Pons (tissue), 1 donor: Measurements from ENCODE around the gene NAA35.
A peak's percentile ranks its signal among the peaks of the same experiment; 100 is the strongest.
"Not testable (repeated sequence)": the region's sequence is repeated elsewhere in the genome, so short reads cannot be mapped to it uniquely, and the experiment has no call there.

Source experiments
- DNase-seq: peaks from one replicate; pipeline ENCODE4 v3.0.0-alpha.2; 2016; ENCODE audit warnings: low spot score

Gene NAA35

DNA sequence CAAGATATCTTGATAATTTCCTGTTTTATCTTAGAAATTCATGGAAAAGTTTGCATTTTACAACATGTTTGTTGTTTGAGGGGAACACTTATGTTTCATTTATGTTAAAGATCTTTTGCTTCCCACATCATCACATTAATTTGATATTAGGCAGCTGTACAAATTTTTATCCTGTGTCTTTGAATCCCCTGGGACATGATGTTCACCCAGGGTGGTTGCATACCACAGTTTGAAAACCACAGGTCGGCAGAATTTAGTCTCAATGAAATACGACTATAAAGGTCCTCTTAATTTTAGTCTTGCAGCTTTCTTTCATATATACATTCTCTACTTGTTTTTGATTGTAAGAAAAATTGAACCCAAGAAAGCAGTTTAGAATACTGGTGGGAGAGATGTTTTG is 3.7 kb downstream of the NAA35 start:
- DNase-seq: no peak

DNA sequence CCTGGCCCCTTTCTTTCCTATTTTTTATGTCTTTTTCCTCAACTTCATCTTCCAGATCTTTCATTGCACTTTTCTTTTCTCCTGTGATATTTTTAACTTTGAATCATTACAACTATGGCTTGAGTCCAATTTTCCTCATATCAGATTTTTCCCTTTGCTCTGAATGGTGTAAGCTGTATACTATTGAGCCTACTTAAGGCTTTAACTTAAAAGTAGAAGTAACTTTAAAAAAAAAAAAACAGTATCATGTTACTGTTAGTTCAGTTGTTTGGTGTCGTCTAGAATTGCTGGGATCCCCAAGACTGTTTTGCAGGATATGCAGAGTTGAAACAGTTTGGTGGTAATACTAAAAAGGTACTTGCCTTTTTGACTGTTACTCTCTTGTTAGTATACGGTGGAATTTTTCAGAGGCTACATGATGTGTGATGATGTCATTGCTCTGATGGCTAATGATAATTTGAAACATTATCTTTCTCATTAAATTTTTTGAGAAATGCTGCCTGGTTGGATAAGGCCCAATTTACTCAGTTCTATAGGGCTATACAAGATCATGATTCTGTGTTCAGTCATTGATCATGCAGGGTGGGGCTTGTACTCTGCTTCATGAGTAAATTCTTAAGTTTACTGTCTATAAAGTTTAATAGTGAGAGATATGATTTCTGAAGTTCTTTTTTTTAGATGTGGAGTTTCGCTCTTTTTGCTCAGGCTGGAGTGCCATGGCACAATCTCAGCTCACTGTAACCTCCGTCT is 8.8 kb downstream of the NAA35 start:
- DNase-seq: no peak

DNA sequence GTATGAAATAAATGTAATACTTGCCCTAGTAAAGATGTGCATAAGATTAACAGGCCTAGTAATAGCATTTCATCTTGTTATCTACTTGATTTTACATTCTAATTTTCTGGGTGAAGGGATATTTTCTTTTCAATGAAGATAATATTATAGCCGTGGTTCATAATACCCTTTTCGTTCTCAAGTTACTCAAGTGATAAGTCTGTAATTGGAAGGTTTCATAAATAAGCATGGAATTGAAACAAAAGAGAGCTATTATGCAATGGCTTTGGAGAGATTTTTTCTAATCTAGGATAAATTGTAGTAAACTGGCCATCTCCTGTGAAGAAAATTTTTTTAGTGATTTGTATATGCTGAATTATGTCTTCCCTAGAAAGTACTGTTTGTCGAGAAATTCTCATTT is 19.0 kb downstream of the NAA35 start:
- no peak for DNase-seq

DNA sequence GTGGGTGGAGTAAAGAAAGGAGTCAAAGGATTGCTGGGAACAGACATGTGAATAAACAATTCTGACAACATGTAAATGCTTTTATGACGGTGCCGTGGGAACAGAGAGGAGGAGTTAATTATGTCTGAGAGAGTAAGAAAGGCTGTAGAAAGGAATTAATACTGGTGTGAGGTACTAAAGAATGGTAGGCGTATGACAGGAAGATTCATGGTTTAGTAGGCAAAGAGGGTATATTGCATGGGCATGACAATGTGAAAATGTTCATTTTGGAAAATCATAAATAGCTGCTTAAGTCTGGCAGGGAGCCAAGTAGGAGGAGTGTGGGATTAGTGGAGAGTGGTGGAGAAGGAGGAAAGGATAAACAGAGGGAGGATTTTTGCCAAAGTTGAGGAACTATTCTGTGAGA is 19.7 kb downstream of the NAA35 start:
- DNase-seq: no peak

DNA sequence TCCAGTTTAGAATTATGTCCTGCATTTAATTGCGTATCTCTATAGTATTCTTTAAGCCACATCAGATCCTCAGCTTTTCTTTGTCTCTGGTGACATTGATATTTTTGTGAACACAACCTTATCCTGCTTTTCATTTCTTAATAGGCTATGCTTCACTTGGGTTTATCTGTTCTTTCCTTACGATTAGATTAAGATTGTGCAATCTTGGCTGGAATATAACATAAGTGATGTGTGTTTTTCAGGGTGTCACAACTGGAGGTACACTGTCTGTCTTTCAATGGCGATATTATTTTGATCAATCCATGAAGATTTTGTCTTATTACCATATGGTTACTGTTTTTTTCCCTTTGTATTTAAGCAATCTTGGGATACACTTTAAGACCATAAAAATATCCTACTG is 23.6 kb downstream of the NAA35 start:
- DNase-seq: no peak

DNA sequence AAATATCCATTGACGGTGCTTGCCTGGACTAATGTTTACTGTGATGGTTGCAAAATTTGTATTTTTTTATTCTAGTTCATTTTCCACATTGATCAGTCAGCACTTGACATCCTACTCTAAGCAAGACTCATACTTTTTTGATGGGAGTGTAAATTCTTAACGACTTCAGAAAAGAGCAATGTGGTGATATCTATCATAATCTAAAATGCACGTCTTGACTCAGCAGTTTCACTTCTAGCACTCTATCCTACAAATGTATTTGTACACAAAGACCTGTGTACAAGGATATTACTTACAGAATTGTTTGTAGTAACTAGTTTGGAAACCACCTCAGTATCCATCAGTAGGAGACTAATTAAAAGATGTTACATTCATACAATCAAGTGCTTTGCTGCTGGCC is 24.0 kb downstream of the NAA35 start:
- no peak for DNase-seq

DNA sequence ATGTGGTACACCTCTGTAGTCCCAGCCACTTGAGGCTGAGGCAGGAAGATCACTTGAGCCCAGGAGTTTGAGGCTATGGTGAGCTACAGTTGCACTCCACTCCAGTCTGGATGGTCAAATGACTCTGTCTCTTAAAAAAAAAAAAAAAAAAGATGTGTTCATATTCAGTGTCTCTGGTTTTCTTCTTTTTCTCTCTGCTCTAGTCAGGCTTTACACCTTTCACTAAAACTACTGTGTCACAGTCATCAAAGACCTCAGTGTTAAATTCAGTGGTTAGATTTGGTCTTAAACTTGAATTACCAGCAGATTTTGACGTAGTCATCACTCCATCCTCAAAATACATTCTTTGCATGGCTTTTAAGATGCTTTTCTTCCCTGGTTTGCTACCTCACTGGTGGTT is 28.8 kb downstream of the NAA35 start:
- no peak for DNase-seq

DNA sequence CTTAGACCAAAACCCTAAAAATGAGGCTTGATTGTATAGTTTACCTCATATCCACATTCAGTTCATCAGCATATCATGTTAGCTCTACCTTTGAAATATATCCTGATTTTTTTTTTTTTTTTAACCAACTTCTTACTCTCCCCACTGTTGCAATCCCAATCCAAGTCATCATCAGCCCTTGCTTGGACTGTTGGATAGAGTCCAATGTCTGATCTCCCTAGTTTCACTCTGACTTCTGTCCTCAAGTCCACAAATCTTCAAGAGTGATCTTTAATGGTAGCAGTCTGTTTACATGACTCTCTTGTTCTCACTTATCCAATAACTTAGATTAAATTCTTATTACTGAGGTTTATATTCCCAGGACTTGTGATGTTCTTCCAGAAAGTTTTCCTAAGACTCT is 30.8 kb downstream of the NAA35 start:
- DNase-seq: no peak

DNA sequence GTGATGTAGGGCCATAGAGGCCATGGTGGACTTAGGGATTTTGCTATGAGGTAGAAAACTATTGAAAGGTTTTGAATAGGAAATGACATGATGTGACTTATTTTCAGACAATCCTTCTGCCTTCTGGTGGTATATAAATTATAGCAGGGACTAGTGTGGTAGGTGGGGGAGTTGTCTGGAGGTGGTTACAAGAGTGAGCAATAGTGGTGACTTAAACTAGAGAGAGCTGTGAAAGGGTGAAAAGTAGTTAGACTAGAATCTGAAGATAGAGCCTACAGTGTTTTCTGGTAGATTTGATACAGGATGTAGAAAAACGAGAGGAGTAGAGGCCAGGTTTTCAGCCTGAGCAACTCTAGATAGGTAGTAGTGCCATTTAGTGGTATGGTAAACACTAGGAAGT is 32.3 kb downstream of the NAA35 start:
- no peak for DNase-seq

DNA sequence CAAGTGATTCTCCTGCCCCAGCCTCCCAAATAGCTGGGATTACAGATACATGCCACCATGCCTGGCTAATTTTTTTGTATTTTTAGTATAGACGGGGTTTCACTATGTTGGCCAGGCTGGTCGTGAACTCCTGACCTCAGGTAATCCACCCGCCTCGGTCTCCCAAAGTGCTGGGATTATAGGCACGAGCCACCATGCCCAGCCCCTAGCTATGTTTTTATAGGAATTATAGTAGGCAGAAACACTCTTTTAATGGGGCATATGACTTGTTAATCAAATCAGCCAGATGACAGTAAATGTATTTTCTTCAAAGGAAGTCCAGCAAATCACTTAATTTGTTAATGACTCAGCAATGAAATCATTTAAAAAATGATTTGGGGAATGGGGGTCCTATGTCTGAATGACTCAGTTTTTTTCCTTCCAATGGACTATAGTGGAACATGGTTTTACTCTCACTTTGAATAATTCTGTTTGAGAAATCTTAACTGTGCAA is 33.2 kb downstream of the NAA35 start:
- not testable (repeated sequence) for DNase-seq

DNA sequence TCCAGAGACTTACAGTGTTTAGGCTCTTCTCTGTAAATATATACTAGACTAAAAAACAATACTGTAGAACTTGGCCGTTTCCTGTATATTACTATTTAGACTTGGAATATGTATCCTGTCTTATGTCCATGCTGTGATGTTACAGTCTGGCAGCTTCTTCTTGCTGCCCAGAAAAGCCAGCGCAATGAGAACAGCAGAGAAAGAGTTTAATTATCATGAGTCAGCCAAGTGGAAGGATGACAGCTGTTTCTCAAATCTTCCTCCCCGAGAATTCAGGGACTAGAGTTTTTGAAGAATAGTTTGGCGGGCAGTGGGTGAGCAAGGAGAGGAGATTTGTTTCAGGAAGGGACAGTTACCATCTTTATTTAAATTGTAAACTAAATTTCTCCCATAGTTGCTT is 37.5 kb downstream of the NAA35 start:
- DNase-seq: peak; percentile 31

DNA sequence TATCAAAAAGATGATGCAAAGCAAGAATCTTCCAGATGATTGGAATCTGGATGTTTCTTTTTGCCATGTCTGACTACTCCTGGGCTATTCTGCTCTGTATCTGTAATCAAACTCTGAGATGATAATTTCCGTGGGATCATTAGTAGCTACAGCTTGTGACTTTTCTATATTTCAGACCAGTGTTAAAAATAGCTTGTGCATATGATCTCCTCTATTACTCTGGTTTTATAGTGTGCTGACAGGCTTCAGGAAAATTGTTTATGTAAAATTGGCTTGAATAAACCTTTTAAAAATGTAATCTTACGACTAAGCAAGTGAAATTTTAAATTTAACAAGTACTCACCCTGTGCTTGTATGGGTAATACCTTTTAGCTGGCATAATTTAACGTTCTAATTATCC is 40.4 kb downstream of the NAA35 start:
- DNase-seq: no peak

DNA sequence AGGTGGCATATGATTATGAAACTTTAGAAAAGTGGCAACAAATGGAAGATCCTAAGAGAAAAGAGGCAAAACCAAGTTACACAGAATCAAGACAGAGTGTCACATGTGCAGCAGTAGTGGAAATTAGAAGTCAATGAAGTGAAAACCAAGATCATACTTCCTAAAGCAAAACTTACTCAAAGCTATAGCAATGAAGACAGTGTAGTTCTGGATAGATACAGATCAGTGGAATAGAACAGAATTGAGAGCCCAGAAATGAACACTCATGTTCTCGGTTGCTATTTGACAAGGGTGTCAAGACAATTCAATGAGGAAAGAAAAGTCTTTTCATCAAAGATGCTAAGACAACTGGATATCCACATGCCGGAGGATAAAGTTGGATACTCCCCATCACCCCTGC is 43.5 kb downstream of the NAA35 start:
- no peak for DNase-seq

DNA sequence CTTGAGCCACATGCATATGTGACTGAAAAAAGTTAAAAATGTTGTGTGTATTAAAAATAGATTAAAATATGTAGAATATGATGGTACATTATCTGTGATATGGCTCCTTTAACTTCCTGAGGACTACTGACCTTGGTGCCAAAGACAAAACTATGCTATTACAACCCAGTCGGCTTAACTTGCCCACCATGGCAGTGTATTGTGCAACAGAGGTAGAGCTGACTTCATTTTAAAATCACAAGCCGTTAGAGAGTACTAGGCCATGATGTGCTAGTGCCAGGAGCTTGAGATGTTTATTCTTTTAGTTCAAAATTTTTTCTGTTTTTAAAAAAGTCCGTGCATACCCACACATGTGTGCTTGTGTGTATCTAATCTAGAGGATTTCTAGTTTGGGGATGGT is 46.3 kb downstream of the NAA35 start:
- DNase-seq: no peak

DNA sequence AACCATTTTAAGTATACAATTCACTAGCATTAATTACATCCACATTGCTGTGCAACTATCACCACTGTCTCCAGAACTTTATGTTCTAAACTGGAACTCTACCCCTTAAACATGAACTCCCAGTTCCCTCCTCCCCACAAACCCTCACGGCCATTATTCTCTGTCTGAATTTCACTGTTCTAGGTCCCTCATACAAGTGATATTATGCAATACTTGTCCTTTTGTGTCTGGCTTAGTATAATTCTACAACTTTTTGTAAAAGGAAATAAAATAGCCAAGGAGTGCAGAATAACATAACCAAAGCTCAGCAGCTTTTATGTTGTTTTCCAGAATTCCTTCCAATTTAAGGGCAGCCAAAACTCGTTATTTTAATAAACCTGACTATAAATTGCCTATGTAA is 53.2 kb downstream of the NAA35 start:
- no peak for DNase-seq

DNA sequence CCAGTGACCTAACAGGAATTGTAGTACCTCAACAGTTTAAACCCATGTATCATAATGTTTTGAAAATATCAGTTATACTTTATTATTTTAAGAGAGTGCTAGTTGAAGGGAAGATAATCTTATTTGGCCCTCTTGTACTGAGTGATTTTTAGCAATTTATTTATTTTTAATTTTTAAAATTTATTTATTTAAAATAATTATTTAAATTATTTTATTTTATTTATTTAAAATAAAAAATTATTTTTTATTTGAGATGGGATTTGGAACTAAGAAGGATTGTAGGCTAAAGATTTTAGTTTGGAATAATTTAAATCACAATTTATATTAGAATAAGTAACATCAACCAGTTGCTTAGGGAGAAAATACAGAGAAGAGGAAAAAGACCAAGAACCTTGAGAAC is 54.2 kb downstream of the NAA35 start:
- DNase-seq: no peak

DNA sequence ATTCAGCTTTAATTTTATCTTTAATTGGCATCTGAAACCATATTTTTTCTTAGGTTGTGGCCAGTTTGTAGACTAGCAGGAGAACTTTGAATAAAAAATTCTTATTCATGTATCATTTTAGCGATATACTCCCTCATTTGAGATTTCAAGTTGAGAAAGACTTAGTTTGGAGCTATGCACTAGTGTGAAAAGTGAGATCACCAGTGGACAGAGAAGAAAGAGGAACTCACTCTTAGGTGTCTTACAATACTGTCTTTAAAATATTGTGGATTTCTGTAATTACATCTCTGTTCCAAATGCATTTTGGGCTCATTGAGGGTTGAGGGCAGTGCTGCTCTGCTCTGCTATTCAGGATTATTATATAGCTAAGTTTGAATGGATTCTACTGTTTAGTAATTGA is 54.7 kb downstream of the NAA35 start:
- no peak for DNase-seq

DNA sequence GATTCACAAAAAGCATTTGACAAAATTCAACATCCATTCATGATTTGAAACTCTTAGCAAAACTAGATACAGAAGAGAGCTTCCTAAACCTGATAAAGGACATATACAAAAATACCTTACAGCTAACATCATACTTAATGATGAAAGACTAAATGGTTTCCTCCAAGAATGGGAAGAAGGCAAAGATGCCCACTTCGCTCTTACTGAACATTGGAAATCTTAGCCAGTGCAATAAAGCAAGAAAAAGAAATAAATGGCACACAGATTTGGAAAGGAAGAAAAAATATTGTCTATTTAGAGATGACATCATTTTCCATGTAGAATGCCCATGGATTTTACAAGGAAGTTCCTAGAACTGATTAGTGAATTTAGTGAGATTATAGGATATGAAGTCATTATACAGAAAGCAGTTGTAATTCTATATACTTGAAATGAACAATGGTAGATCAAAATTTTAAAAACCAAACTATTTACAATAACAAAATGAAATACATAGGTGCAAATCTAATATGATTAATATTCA is 64.4 kb downstream of the NAA35 start:
- no peak for DNase-seq

DNA sequence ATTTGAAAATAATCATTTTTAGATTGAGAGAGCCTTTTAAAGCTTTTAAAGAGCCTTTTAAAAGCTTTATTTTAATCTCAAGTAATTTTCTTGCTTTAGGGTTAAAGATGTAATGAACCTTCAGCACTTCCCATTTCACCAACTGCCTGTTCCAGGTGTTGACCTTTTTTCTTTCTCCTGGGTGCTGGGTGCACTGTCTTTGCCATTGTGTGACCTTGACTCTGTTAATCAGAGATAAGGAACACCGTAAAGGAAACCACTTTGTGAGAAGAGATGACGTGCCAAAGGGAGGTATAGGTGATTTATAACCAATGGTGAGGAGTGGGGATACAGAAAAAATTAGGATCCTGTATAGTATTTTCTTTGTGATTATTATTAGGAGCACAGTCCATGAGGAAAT is 68.2 kb downstream of the NAA35 start:
- no peak for DNase-seq

DNA sequence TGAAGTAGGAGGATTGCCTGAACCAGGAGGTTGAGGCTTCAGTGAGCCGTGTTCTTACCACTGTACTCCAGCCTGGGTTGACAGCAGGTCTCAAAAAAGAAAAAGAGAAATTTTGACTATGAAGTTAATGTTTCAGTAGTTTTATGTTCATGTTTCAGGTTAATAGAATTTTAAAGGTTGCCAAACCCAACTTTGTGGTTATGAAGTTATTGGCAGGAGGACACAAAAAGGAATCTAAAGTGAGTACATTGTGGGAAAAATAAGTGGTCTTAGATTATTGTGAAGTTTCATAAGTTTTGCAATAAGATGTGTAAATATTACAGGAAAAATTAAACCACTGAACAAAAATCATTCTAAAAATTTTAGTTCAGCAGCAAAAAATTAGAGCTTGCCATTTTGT is 79.8 kb downstream of the NAA35 start:
- DNase-seq: no peak

DNA sequence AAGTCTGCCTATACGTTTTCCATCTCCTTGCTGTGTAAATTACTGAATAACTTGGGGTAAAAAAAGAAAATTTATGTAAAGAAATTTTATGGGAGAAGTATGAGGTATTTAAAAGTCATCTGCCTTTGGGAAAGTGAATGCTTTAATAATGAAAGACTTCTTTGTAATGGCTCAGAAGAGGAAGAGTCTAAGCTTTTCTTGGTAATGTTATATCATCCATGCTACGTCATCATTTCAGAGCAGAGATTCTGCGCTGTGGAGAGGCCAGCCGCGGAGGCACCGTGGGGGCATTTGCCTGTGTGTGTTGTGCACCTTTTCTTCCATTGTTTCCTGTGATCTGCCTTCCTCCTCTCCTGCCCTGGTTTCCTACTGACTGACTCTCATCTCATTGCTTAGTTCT is 80.2 kb downstream of the NAA35 start:
- DNase-seq: no peak

DNA sequence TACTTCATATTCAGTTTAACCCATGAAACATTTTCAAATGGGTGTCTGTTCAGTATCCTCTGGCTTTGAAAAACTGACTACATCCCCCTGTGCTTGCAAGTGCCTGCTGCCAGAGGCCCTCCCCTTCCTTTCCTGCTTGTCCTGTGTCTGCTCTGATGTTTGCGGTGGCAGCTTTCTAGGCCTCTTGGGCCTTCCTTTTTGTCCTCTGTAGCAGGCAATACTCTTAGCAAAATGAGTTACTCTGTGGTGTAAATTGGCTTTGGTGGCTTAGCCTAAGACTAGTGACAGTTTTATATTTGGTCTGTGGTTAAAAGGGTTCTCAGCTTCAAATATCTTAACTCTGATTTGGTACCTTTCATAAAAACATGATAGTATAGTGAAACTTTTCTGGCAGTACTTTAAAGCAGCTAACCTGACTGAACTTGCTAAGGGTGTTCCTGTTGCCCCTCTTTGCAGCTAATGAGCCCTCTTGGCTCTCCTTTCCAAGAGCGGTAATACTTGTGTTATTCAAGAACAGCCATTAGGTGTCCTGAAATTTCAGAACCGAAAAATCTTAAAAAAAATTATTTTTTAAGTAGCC is 81.8 kb downstream of the NAA35 start:
- DNase-seq: no peak

DNA sequence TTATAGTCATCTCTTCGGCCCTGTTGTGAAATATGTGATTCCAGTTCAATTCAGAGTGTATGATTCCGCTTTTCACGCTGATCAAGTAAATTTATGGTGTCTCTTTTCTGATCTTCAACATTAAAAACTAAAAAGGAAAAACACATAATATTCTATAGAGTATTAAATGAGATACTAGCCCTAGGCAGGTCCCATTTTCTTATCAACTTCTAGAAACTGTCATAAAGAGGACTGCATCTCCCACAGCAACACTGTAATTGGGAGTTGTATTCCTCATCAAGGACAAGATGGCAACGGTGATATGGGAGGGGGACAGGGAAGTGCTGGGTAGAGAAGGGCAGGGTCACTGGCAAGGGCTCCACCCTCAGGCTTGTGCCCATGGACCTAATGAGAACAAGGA is 86.8 kb downstream of the NAA35 start:
- DNase-seq: no peak
